KMS-11 (cell line): ENCODE measurements around the gene CCHCR1.
"Not testable (repeated sequence)": the region's sequence is repeated elsewhere in the genome, so short reads cannot be mapped to it uniquely, and the experiment has no call there.

Source experiments
- H2AFZ ChIP-seq: fragments of 200-600 bp; sonication (generic); 2 replicates; pipeline ENCODE4 v1.6.1; 2016; ENCODE audit warnings: antibody characterized with exemption, mixed run types, low read depth
- H3K27ac ChIP-seq: fragments of 200-600 bp; sonication (generic); 2 replicates; pipeline ENCODE4 v1.6.1; 2016; ENCODE audit warnings: mild to moderate bottlenecking, mixed run types
- H3K27me3 ChIP-seq: fragments of 200-600 bp; sonication (generic); 2 replicates; pipeline ENCODE4 v1.6.1; 2017; ENCODE audit warnings: mild to moderate bottlenecking, low read depth, mixed run types, moderate library complexity; ENCODE audit not compliant: insufficient read depth
- H3K36me3 ChIP-seq: fragments of 200-600 bp; sonication (generic); 2 replicates; pipeline ENCODE4 v1.6.1; 2017; ENCODE audit warnings: mild to moderate bottlenecking, mixed run types; ENCODE audit not compliant: insufficient read depth
- H3K4me1 ChIP-seq: fragments of 200-600 bp; sonication (generic); 2 replicates; pipeline ENCODE4 v1.6.1; 2016; ENCODE audit warnings: mild to moderate bottlenecking, low read depth, mixed run types; ENCODE audit not compliant: poor library complexity, severe bottlenecking
- H3K4me2 ChIP-seq: fragments of 200-600 bp; sonication (generic); 2 replicates; pipeline ENCODE4 v1.7.0; 2016; ENCODE audit warnings: mild to moderate bottlenecking, mixed run types
- H3K4me3 ChIP-seq: fragments of 200-600 bp; sonication (generic); IDR thresholded peaks from 2 replicates; pipeline ENCODE4 v1.6.1; 2017; ENCODE audit warnings: low read depth, low read length, mixed read lengths; ENCODE audit not compliant: insufficient read depth
- H3K79me2 ChIP-seq: fragments of 200-600 bp; sonication (generic); 2 replicates; pipeline ENCODE4 v1.6.1; 2016; ENCODE audit warnings: low read depth, mixed run types; ENCODE audit not compliant: insufficient read depth
- H3K9ac ChIP-seq: fragments of 200-600 bp; sonication (generic); 2 replicates; pipeline ENCODE4 v1.6.1; 2016; ENCODE audit warnings: mild to moderate bottlenecking, mixed run types
- H4K20me1 ChIP-seq: fragments of 200-600 bp; sonication (generic); 2 replicates; pipeline ENCODE4 v1.6.1; 2016; ENCODE audit warnings: mild to moderate bottlenecking, mixed run types; ENCODE audit not compliant: insufficient read depth
- TF ChIP-seq, protein P1 (sequence below): fragments of 200-600 bp; sonication (generic); conservative IDR thresholded peaks from 2 replicates; pipeline ENCODE4 v1.6.1; 2017; ENCODE audit warnings: low read depth, mild to moderate bottlenecking, antibody characterized with exemption, low read length, moderate library complexity, mixed read lengths

Gene CCHCR1

GRCh38 chr6:31202259-31203166 lies 44.9 kb upstream of the CCHCR1 start:
- H2AFZ ChIP-seq: peak overlapping the region; percentile 27; the same call in 1 of the 2 replicates
- H3K4me2 ChIP-seq: peak overlapping the region; percentile 93
- H3K4me3 ChIP-seq: no peak overlapping the region
- peak overlapping the region; percentile 97 for H3K9ac ChIP-seq
- no peaks in the 10 kb centered on the region for H3K36me3 ChIP-seq
- TF ChIP-seq, protein P1, sequence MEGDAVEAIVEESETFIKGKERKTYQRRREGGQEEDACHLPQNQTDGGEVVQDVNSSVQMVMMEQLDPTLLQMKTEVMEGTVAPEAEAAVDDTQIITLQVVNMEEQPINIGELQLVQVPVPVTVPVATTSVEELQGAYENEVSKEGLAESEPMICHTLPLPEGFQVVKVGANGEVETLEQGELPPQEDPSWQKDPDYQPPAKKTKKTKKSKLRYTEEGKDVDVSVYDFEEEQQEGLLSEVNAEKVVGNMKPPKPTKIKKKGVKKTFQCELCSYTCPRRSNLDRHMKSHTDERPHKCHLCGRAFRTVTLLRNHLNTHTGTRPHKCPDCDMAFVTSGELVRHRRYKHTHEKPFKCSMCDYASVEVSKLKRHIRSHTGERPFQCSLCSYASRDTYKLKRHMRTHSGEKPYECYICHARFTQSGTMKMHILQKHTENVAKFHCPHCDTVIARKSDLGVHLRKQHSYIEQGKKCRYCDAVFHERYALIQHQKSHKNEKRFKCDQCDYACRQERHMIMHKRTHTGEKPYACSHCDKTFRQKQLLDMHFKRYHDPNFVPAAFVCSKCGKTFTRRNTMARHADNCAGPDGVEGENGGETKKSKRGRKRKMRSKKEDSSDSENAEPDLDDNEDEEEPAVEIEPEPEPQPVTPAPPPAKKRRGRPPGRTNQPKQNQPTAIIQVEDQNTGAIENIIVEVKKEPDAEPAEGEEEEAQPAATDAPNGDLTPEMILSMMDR: no peak
- H4K20me1 ChIP-seq: no peaks in the 10 kb centered on the region
- H3K79me2 ChIP-seq: peaks cover 20% of the 10 kb centered on the region; the same call in 1 of the 2 replicates
- H3K27ac ChIP-seq: peak overlapping the region; percentile 99
- H3K27me3 ChIP-seq: no peaks in the 10 kb centered on the region
- peaks cover 53% of the 10 kb centered on the region for H3K4me1 ChIP-seq

DNA sequence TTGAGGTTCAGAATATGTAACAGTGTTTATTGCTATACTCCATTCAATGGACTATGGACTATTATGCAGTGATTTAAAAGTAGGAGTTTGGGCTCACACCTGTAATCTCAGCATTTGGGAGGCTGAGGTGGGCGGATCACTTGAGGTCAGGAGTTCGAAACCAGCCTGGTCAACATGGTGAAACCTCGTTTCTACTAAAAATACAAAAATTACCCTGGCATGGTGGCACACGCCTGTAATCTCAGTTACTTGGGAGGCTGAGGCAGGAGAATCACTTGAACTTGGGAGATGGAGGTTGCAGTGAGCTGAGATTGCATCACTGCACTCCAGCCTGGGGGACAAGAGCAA lies 41.5 kb upstream of the CCHCR1 start:
- not testable (repeated sequence) for H3K36me3 ChIP-seq, H3K9ac ChIP-seq, H3K4me3 ChIP-seq, H3K27ac ChIP-seq, H2AFZ ChIP-seq, H4K20me1 ChIP-seq, H3K27me3 ChIP-seq
- H3K4me1 ChIP-seq: peaks cover 54% of the 10 kb centered on the region
- H3K4me2 ChIP-seq: peak overlapping the region; percentile 71; the same call in 1 of the 2 replicates
- H3K79me2 ChIP-seq: peaks cover 20% of the 10 kb centered on the region; the same call in 1 of the 2 replicates

GRCh38 chr6:31197559-31198305 lies 40.1 kb upstream of the CCHCR1 start:
- H3K79me2 ChIP-seq: peaks cover 20% of the 10 kb centered on the region; the same call in 1 of the 2 replicates
- H4K20me1 ChIP-seq: no peaks in the 10 kb centered on the region
- H2AFZ ChIP-seq: peak overlapping the region; percentile 64
- H3K4me2 ChIP-seq: peak overlapping the region; percentile 71; the same call in 1 of the 2 replicates
- H3K36me3 ChIP-seq: no peaks in the 10 kb centered on the region
- H3K27me3 ChIP-seq: no peaks in the 10 kb centered on the region
- peaks cover 42% of the 10 kb centered on the region for H3K4me1 ChIP-seq
- peak overlapping the region; percentile 96 for H3K27ac ChIP-seq
- no peak overlapping the region for H3K4me3 ChIP-seq
- TF ChIP-seq, protein P1: no peak
- peak overlapping the region; percentile 95 for H3K9ac ChIP-seq

- Histone ChIP-seq H3K4me1 (peaks cover 38% of the 10 kb centered on the region), H3K27ac (0 out of 2 replicates have a peak overlapping the region, but pooled peaks have one; percentile 96), H3K79me2 (peaks cover 20% of the 10 kb centered on the region; the same call in 1 of the 2 replicates), H3K4me2 (peak overlapping the region; percentile 10; the same call in 1 of the 2 replicates)
- not testable (repeated sequence) for H3K27me3 ChIP-seq, H2AFZ ChIP-seq, H4K20me1 ChIP-seq, H3K9ac ChIP-seq, H3K36me3 ChIP-seq, H3K4me3 ChIP-seq
These were observed 38.8 kb upstream of the CCHCR1 start for GRCh38 chr6:31196251-31197022.

GRCh38 chr6:31195308-31195979 lies 37.8 kb upstream of the CCHCR1 start:
- H3K4me1 ChIP-seq: peaks cover 42% of the 10 kb centered on the region
- H3K36me3 ChIP-seq, H3K9ac ChIP-seq, H3K4me3 ChIP-seq, H2AFZ ChIP-seq, H3K27me3 ChIP-seq, H3K4me2 ChIP-seq, H3K27ac ChIP-seq, H4K20me1 ChIP-seq: not testable (repeated sequence)
- peaks cover 18% of the 10 kb centered on the region; the same call in 1 of the 2 replicates for H3K79me2 ChIP-seq
